Mesodermal cell (in vitro differentiated cells): ENCODE data around the gene AQP10. TPM values are rescaled to one million over a fixed set of nuclear protein-coding genes. Genes with fewer than 3 reads are reported as not detected.
A peak's percentile ranks its signal among the peaks of the same experiment; 100 is the strongest.
"Not testable (repeated sequence)": the region's sequence is repeated elsewhere in the genome, so short reads cannot be mapped to it uniquely, and the experiment has no call there.

Source experiments
- H3K27ac ChIP-seq: 2 replicates; pipeline ENCODE4 v1.7.0; 2013; ENCODE audit warnings: mild to moderate bottlenecking, low read depth, low read length, moderate library complexity; ENCODE audit not compliant: severe bottlenecking
- H3K36me3 ChIP-seq: 2 replicates; pipeline ENCODE4 v1.7.1; 2013; ENCODE audit warnings: mild to moderate bottlenecking, low read length, moderate library complexity; ENCODE audit not compliant: control insufficient read depth, insufficient read depth
- H3K4me1 ChIP-seq: one replicate; pipeline ENCODE4 v1.7.1; 2013; ENCODE audit warnings: mild to moderate bottlenecking, low read length; ENCODE audit not compliant: insufficient read depth, control insufficient read depth, poor library complexity, severe bottlenecking
- H3K4me3 ChIP-seq: 2 replicates; pipeline ENCODE4 v1.7.0; 2013; ENCODE audit warnings: low read length, control low read depth, mild to moderate bottlenecking; ENCODE audit not compliant: insufficient read depth, poor library complexity, severe bottlenecking; ENCODE audit errors: extremely low read depth
- H3K9me3 ChIP-seq: 2 replicates; pipeline ENCODE4 v1.7.1; 2013; ENCODE audit warnings: mild to moderate bottlenecking, low read length, moderate library complexity; ENCODE audit not compliant: control insufficient read depth
- WGBS, 2 experiments: methylation state at CpG; one replicate each; pipeline ENCODE4 v1.1.5; 2013; ENCODE audit warnings: missing lambda C conversion rate in 2 of 2; ENCODE audit not compliant: insufficient coverage in 2 of 2; 5-methylcytosine and 5-hydroxymethylcytosine counted together
- polyA plus RNA-seq, 2 experiments: library from polyadenylated mRNA; stranded (reverse); fragments of 50-300 nt; gene quantifications; one replicate each; pipeline ENCODE4 v1.2.3, GENCODE V29; 2013

Gene AQP10
- polyA plus RNA-seq (2013, experiment 1 of 2): 0.77 TPM
- polyA plus RNA-seq (2013, experiment 2 of 2): not detected

GRCh38 chr1:154320882-154321608, at the start of gene AQP10:
AQP10 (plus strand) TSS chr1:154321093; CDS start chr1:154321156, 63 bp downstream.
- WGBS, 2 experiments: 33 to 56% methylated on average over 4 of the region's 9 CpGs
- peak within 1 kb of the TSS; percentile 59 for H3K27ac ChIP-seq
- no peak within 1 kb of the TSS for H3K4me3 ChIP-seq
- no peaks in the 10 kb centered on the region for H3K4me1 ChIP-seq
- H3K9me3 ChIP-seq: peaks cover 18% of the 10 kb centered on the region
- H3K36me3 ChIP-seq: no peaks in the 10 kb centered on the region

GRCh38 chr1:154272217-154272998, 48.5 kb upstream of the AQP10 start, which contains the start of gene HAX1:
HAX1 (plus strand) TSS chr1:154272629; CDS start chr1:154272724, 95 bp downstream.
- 0 to 1% methylated on average over 38 to 44 of the region's 47 CpGs for WGBS, 2 experiments
- Histone ChIP-seq H3K4me1 (peaks cover 4% of the 10 kb centered on the region), H3K9me3 (no peaks in the 10 kb centered on the region), H3K36me3 (peaks cover 47% of the 10 kb centered on the region), H3K27ac (peak within 1 kb of the TSS; percentile 87), H3K4me3 (peak within 1 kb of the TSS; percentile 91)

GRCh38 chr1:154272999-154273563, 47.8 kb upstream of the AQP10 start:
- H3K9me3 ChIP-seq: no peaks in the 10 kb centered on the region
- peaks cover 49% of the 10 kb centered on the region for H3K36me3 ChIP-seq
- H3K27ac ChIP-seq: peak overlapping the region; percentile 87
- WGBS, 2 experiments: 43 to 86% methylated on average over 6 to 8 of the region's 13 CpGs
- peak overlapping the region; percentile 91 for H3K4me3 ChIP-seq
- H3K4me1 ChIP-seq: peaks cover 4% of the 10 kb centered on the region

GRCh38 chr1:154276797-154277196, 44.1 kb upstream of the AQP10 start:
- Histone ChIP-seq H3K4me3 (no peak overlapping the region), H3K4me1 (peaks cover 4% of the 10 kb centered on the region), H3K27ac (no peak overlapping the region), H3K9me3 (no peaks in the 10 kb centered on the region), H3K36me3 (peaks cover 21% of the 10 kb centered on the region)
- WGBS, 2 experiments: 90 to 100% methylated on average over 1 to 2 of the region's 7 CpGs

GRCh38 chr1:154287591-154287990, 33.3 kb upstream of the AQP10 start:
- not testable (repeated sequence) for H3K4me1 ChIP-seq, H3K27ac ChIP-seq, H3K36me3 ChIP-seq, H3K9me3 ChIP-seq, H3K4me3 ChIP-seq
- WGBS, 2 experiments: no CpG with 5 or more reads among the region's 30 CpGs

GRCh38 chr1:154288661-154289060, 32.2 kb upstream of the AQP10 start:
- Histone ChIP-seq H3K36me3 (no peaks in the 10 kb centered on the region), H3K9me3 (no peaks in the 10 kb centered on the region), H3K4me1 (no peaks in the 10 kb centered on the region), H3K27ac (no peak overlapping the region), H3K4me3 (no peak overlapping the region)
- WGBS, 2 experiments: 89 to 100% methylated on average over 1 of the region's 3 CpGs

GRCh38 chr1:154290921-154291320, 30.0 kb upstream of the AQP10 start:
- H3K36me3 ChIP-seq: no peaks in the 10 kb centered on the region
- H3K4me3 ChIP-seq: no peak overlapping the region
- WGBS, 2 experiments: 100% methylated on average over 1 of the region's 1 CpG; no CpG with 5 or more reads in 1 of the 2 experiments
- no peak overlapping the region for H3K27ac ChIP-seq
- H3K9me3 ChIP-seq: peaks cover 8% of the 10 kb centered on the region
- H3K4me1 ChIP-seq: no peaks in the 10 kb centered on the region

GRCh38 chr1:154295408-154296235, 25.3 kb upstream of the AQP10 start:
- H3K27ac ChIP-seq: no peak overlapping the region
- no peak overlapping the region for H3K4me3 ChIP-seq
- H3K9me3 ChIP-seq: peaks cover 8% of the 10 kb centered on the region
- WGBS, 2 experiments: 66 to 87% methylated on average over 7 of the region's 8 CpGs
- no peaks in the 10 kb centered on the region for H3K36me3 ChIP-seq
- H3K4me1 ChIP-seq: no peaks in the 10 kb centered on the region

- WGBS, 2 experiments: 100% methylated on average over 1 of the region's 1 CpG
- H3K27ac ChIP-seq: no peak overlapping the region
- H3K4me1 ChIP-seq: no peaks in the 10 kb centered on the region
- H3K9me3 ChIP-seq: no peaks in the 10 kb centered on the region
- no peaks in the 10 kb centered on the region for H3K36me3 ChIP-seq
- H3K4me3 ChIP-seq: no peak overlapping the region
Measured at GRCh38 chr1:154301582-154301981, 19.3 kb upstream of the AQP10 start.
